Measurements from ENCODE around the gene ADAMTS5. TPM values are rescaled to one million over a fixed set of nuclear protein-coding genes. Genes with fewer than 3 reads are reported as not detected.

The ADAMTS5 gene
- total RNA-seq, 1 donor from 2014 or later = not detected

GRCh38 chr21:26964170-26964778 lies 2.6 kb downstream of the ADAMTS5 start:
- Mint-ChIP-seq H3K9me3 (no peaks in the 10 kb centered on the region), H3K36me3 (ENCODE audit: low read depth) (no peaks in the 10 kb centered on the region), H3K4me3 (no peak overlapping the region), H3K4me1 (ENCODE audit: low read depth) (no peaks in the 10 kb centered on the region), H3K27ac (no peak overlapping the region), H3K27me3 (ENCODE audit: insufficient read depth) (peaks cover 35% of the 10 kb centered on the region)
- no peak for DNase-seq (ENCODE audit: low spot score)
- intact Hi-C loops (cut with micrococcal nuclease) = no loop called here

- intact Hi-C loops (cut with micrococcal nuclease) = no loop called here
- Mint-ChIP-seq H3K27me3 (ENCODE audit: insufficient read depth) (peaks cover 24% of the 10 kb centered on the region), H3K27ac (no peak overlapping the region), H3K4me3 (no peak overlapping the region), H3K9me3 (no peaks in the 10 kb centered on the region), H3K36me3 (ENCODE audit: low read depth) (no peaks in the 10 kb centered on the region), H3K4me1 (ENCODE audit: low read depth) (no peaks in the 10 kb centered on the region)
- no peak for DNase-seq (ENCODE audit: low spot score)
Measured at GRCh38 chr21:26962621-26963181, 4.2 kb downstream of the ADAMTS5 start.

- no peaks in the 10 kb centered on the region for H3K36me3 Mint-ChIP-seq (ENCODE audit: low read depth)
- no peaks in the 10 kb centered on the region for H3K4me1 Mint-ChIP-seq (ENCODE audit: low read depth)
- no peak for DNase-seq (ENCODE audit: low spot score)
- H3K9me3 Mint-ChIP-seq = no peaks in the 10 kb centered on the region
- no peak overlapping the region for H3K4me3 Mint-ChIP-seq
- intact Hi-C loops (cut with micrococcal nuclease) = no loop called here
- H3K27ac Mint-ChIP-seq = no peak overlapping the region
- H3K27me3 Mint-ChIP-seq (ENCODE audit: insufficient read depth) = peaks cover 16% of the 10 kb centered on the region
Measured at GRCh38 chr21:26961698-26962097, 5.2 kb downstream of the ADAMTS5 start.

GRCh38 chr21:26958788-26959187 lies 8.1 kb downstream of the ADAMTS5 start:
- Mint-ChIP-seq H3K36me3 (ENCODE audit: low read depth) (no peaks in the 10 kb centered on the region), H3K27ac (no peak overlapping the region), H3K27me3 (ENCODE audit: insufficient read depth) (peaks cover 4% of the 10 kb centered on the region), H3K4me3 (no peak overlapping the region), H3K4me1 (ENCODE audit: low read depth) (no peaks in the 10 kb centered on the region), H3K9me3 (no peaks in the 10 kb centered on the region)
- intact Hi-C loops (cut with micrococcal nuclease) = no loop called here
- no peak for DNase-seq (ENCODE audit: low spot score)

GRCh38 chr21:26956813-26957212 lies 10.1 kb downstream of the ADAMTS5 start:
- Mint-ChIP-seq H3K4me3 (no peak overlapping the region), H3K36me3 (ENCODE audit: low read depth) (no peaks in the 10 kb centered on the region), H3K9me3 (no peaks in the 10 kb centered on the region), H3K4me1 (ENCODE audit: low read depth) (no peaks in the 10 kb centered on the region), H3K27ac (no peak overlapping the region), H3K27me3 (ENCODE audit: insufficient read depth) (peaks cover 4% of the 10 kb centered on the region)
- intact Hi-C loops (cut with micrococcal nuclease) = no loop called here
- no peak for DNase-seq (ENCODE audit: low spot score)

- intact Hi-C loops (cut with micrococcal nuclease) = no loop called here
- no peaks in the 10 kb centered on the region for H3K9me3 Mint-ChIP-seq
- H3K4me3 Mint-ChIP-seq = no peak overlapping the region
- no peak overlapping the region for H3K27ac Mint-ChIP-seq
- H3K36me3 Mint-ChIP-seq (ENCODE audit: low read depth) = no peaks in the 10 kb centered on the region
- H3K27me3 Mint-ChIP-seq (ENCODE audit: insufficient read depth) = peaks cover 3% of the 10 kb centered on the region
- no peaks in the 10 kb centered on the region for H3K4me1 Mint-ChIP-seq (ENCODE audit: low read depth)
- DNase-seq (ENCODE audit: low spot score) = no peak
Measured at GRCh38 chr21:26956216-26956615, 10.7 kb downstream of the ADAMTS5 start.

- intact Hi-C loops (cut with micrococcal nuclease) = no loop called here
- Mint-ChIP-seq H3K9me3 (no peaks in the 10 kb centered on the region), H3K27me3 (ENCODE audit: insufficient read depth) (no peaks in the 10 kb centered on the region), H3K4me3 (no peak overlapping the region), H3K27ac (no peak overlapping the region), H3K4me1 (ENCODE audit: low read depth) (no peaks in the 10 kb centered on the region), H3K36me3 (ENCODE audit: low read depth) (no peaks in the 10 kb centered on the region)
- no peak for DNase-seq (ENCODE audit: low spot score)
Measured at GRCh38 chr21:26954662-26955121, 12.2 kb downstream of the ADAMTS5 start.

GRCh38 chr21:26952374-26953066 lies 14.4 kb downstream of the ADAMTS5 start:
- Mint-ChIP-seq H3K27ac (no peak overlapping the region), H3K9me3 (no peaks in the 10 kb centered on the region), H3K4me3 (no peak overlapping the region), H3K27me3 (ENCODE audit: insufficient read depth) (no peaks in the 10 kb centered on the region), H3K36me3 (ENCODE audit: low read depth) (no peaks in the 10 kb centered on the region), H3K4me1 (ENCODE audit: low read depth) (no peaks in the 10 kb centered on the region)
- intact Hi-C loops (cut with micrococcal nuclease) = no loop called here
- no peak for DNase-seq (ENCODE audit: low spot score)

- intact Hi-C loops (cut with micrococcal nuclease) = no loop called here
- Mint-ChIP-seq H3K36me3 (ENCODE audit: low read depth) (no peaks in the 10 kb centered on the region), H3K27me3 (ENCODE audit: insufficient read depth) (no peaks in the 10 kb centered on the region), H3K27ac (no peak overlapping the region), H3K9me3 (no peaks in the 10 kb centered on the region), H3K4me1 (ENCODE audit: low read depth) (no peaks in the 10 kb centered on the region), H3K4me3 (no peak overlapping the region)
- no peak for DNase-seq (ENCODE audit: low spot score)
Measured at GRCh38 chr21:26949830-26950229, 17.1 kb downstream of the ADAMTS5 start.

- Mint-ChIP-seq H3K36me3 (ENCODE audit: low read depth) (no peaks in the 10 kb centered on the region), H3K27me3 (ENCODE audit: insufficient read depth) (no peaks in the 10 kb centered on the region), H3K4me3 (no peak overlapping the region), H3K4me1 (ENCODE audit: low read depth) (no peaks in the 10 kb centered on the region), H3K9me3 (no peaks in the 10 kb centered on the region), H3K27ac (no peak overlapping the region)
- intact Hi-C loops (cut with micrococcal nuclease) = no loop called here
- no peak for DNase-seq (ENCODE audit: low spot score)
Measured at GRCh38 chr21:26948194-26948593, 18.7 kb downstream of the ADAMTS5 start.

GRCh38 chr21:26946744-26947446 lies 20.0 kb downstream of the ADAMTS5 start:
- Mint-ChIP-seq H3K27me3 (ENCODE audit: insufficient read depth) (no peaks in the 10 kb centered on the region), H3K36me3 (ENCODE audit: low read depth) (no peaks in the 10 kb centered on the region), H3K9me3 (no peaks in the 10 kb centered on the region)

GRCh38 chr21:26945916-26946675 lies 20.8 kb downstream of the ADAMTS5 start:
- no peak overlapping the region for H3K4me3 Mint-ChIP-seq
- H3K9me3 Mint-ChIP-seq = no peaks in the 10 kb centered on the region
- intact Hi-C loops (cut with micrococcal nuclease) = no loop called here
- no peaks in the 10 kb centered on the region for H3K4me1 Mint-ChIP-seq (ENCODE audit: low read depth)
- no peaks in the 10 kb centered on the region for H3K36me3 Mint-ChIP-seq (ENCODE audit: low read depth)
- DNase-seq (ENCODE audit: low spot score) = no peak
- H3K27me3 Mint-ChIP-seq (ENCODE audit: insufficient read depth) = no peaks in the 10 kb centered on the region
- no peak overlapping the region for H3K27ac Mint-ChIP-seq

More at GRCh38 chr21:26946744-26947446, 20.0 kb downstream of the ADAMTS5 start:
- Mint-ChIP-seq H3K4me1 (ENCODE audit: low read depth) (no peaks in the 10 kb centered on the region), H3K27ac (no peak overlapping the region), H3K4me3 (no peak overlapping the region)
- DNase-seq (ENCODE audit: low spot score) = no peak
- intact Hi-C loops (cut with micrococcal nuclease) = no loop called here
